GM12878 (cell line): ENCODE measurements around the gene CCNY. TPM values are rescaled to one million over a fixed set of nuclear protein-coding genes. Genes with fewer than 3 reads are reported as not detected.
A peak's percentile ranks its signal among the peaks of the same experiment; 100 is the strongest.

ENCODE experiments used
- ATAC-seq: fragments of 200-7000 bp; cut with Tn5 transposase; 3 replicates; pipeline ENCODE4 v1.9.1; 2020; ENCODE audit warnings: mild to moderate bottlenecking, moderate library complexity
- BruUV-seq: library from RNA; stranded (reverse); fragments of 400-500 nt; replicated peaks from 2 replicates; lab custom pipeline; 2021; lab: Mats Ljungman, UMichigan
- CTCF ChIA-PET: fragments of 300-600 bp; sonication (Branson Sonifier 250); formaldehyde crosslinking; extraction: SDS; loops from one replicate; lab custom pipeline; 2021; ENCODE audit warnings: inconsistent platforms; lab: Yijun Ruan, JAX
- POLR2A ChIA-PET: fragments of 350-600 bp; formaldehyde crosslinking; extraction: SDS; loops from one replicate; lab custom pipeline; 2021; ENCODE audit warnings: inconsistent platforms; lab: Charles Lee
- RAD21 ChIA-PET: fragments of 300-600 bp; sonication (Branson Sonifier 250); formaldehyde crosslinking; loops from one replicate; lab custom pipeline; 2023; ENCODE audit warnings: antibody characterized with exemption; ENCODE audit not compliant: unreplicated experiment; lab: Charles Lee
- SMC1A ChIA-PET: fragments of 300-600 bp; sonication (Branson Sonifier 250); formaldehyde crosslinking; loops from one replicate; lab custom pipeline; 2023; ENCODE audit not compliant: unreplicated experiment, uncharacterized antibody; lab: Charles Lee
- DNase-seq: peaks from one replicate; pipeline ENCODE4 v3.0.0-alpha.2; 2011; ENCODE audit warnings: low read depth, low spot score
- FAIRE-seq: peaks from 3 replicates; lab custom pipeline; 2011; peaks lifted over from hg19 to GRCh38; lab: Jason Lieb, UNC
- H2AFZ ChIP-seq: 2 replicates; pipeline ENCODE4 v1.6.0; 2011; ENCODE audit warnings: low read depth, low read length, control low read depth; ENCODE audit not compliant: control insufficient read depth
- H3K27ac ChIP-seq: 2 replicates; pipeline ENCODE4 v1.5.1; 2011; ENCODE audit warnings: control low read depth; ENCODE audit not compliant: control insufficient read depth, insufficient read depth
- H3K27me3 ChIP-seq, 2 experiments: replicated peaks in 1 of 2; 2 replicates each; pipeline versions ENCODE4 v1.6.0 to v1.6.1; 2011; ENCODE audit warnings: low read length in 1 of 2; ENCODE audit not compliant: control insufficient read depth in 2 of 2, insufficient read depth in 2 of 2
- H3K36me3 ChIP-seq, 2 experiments: 2 replicates each; pipeline ENCODE4 v1.5.1; 2011; ENCODE audit warnings: low read length in 1 of 2; ENCODE audit not compliant: control insufficient read depth in 2 of 2, insufficient read depth in 2 of 2
- H3K4me1 ChIP-seq: 2 replicates; pipeline ENCODE4 v1.6.1; 2011; ENCODE audit warnings: mild to moderate bottlenecking, low read length, moderate library complexity, mixed read lengths; ENCODE audit not compliant: control insufficient read depth, insufficient read depth
- H3K4me2 ChIP-seq: 2 replicates; pipeline ENCODE4 v1.6.0; 2011; ENCODE audit warnings: control low read depth; ENCODE audit not compliant: control insufficient read depth, insufficient read depth
- H3K4me3 ChIP-seq: fragments of 200-600 bp; sonication (generic); 2 replicates; pipeline ENCODE4 v1.5.1; 2016
- H3K79me2 ChIP-seq: 2 replicates; pipeline ENCODE4 v1.6.0; 2011; ENCODE audit warnings: low read length; ENCODE audit not compliant: control insufficient read depth, insufficient read depth
- H3K9ac ChIP-seq: 2 replicates; pipeline ENCODE4 v1.8.0; 2011; ENCODE audit warnings: low read length, control low read depth, mixed read lengths; ENCODE audit not compliant: control insufficient read depth, insufficient read depth
- H3K9me3 ChIP-seq: replicated peaks from 3 replicates; pipeline ENCODE4 v1.5.1; 2011; ENCODE audit warnings: mild to moderate bottlenecking, low read length; ENCODE audit not compliant: control insufficient read depth, insufficient read depth
- H4K20me1 ChIP-seq: 2 replicates; pipeline ENCODE4 v1.6.0; 2011; ENCODE audit not compliant: control insufficient read depth, insufficient read depth
- CREB1 ChIP-seq: IDR thresholded peaks from 2 replicates; pipeline ENCODE4 v1.6.1; 2012; ENCODE audit warnings: low read depth, mild to moderate bottlenecking, inconsistent platforms
- FOXM1 ChIP-seq: IDR thresholded peaks from 2 replicates; pipeline ENCODE4 v1.6.1; 2012; ENCODE audit warnings: low read depth, mild to moderate bottlenecking, inconsistent platforms, low read length, moderate library complexity
- MEF2A ChIP-seq: IDR thresholded peaks from 2 replicates; pipeline ENCODE4 v1.6.1; 2011; ENCODE audit warnings: low read depth, mild to moderate bottlenecking, low read length, moderate library complexity; ENCODE audit not compliant: insufficient read depth
- NBN ChIP-seq: fragments of 450-650 bp; IDR thresholded peaks from 2 replicates; pipeline ENCODE4 v1.6.1; 2016
- POLR2AphosphoS2 ChIP-seq: IDR thresholded peaks from 2 replicates; pipeline ENCODE4 v1.6.1; 2011; ENCODE audit warnings: low read depth, mild to moderate bottlenecking, low read length, improper control_type of control experiment, moderate library complexity
- RCOR1 ChIP-seq: conservative IDR thresholded peaks from 2 replicates; pipeline ENCODE4 v1.6.1; 2012; ENCODE audit warnings: low read depth, low read length, improper control_type of control experiment
- SPI1 ChIP-seq: IDR thresholded peaks from 2 replicates; pipeline ENCODE4 v1.6.1; 2011; ENCODE audit warnings: low read depth, mild to moderate bottlenecking, low read length, moderate library complexity, borderline replicate concordance; ENCODE audit not compliant: insufficient read depth
- SUZ12 ChIP-seq: fragments of 200-600 bp; sonication (generic); IDR thresholded peaks from one replicate; pipeline ENCODE4 v1.6.1; 2018; ENCODE audit warnings: antibody characterized with exemption, mild to moderate bottlenecking; ENCODE audit not compliant: unreplicated experiment
- WGBS: methylation state at CpG from one replicate; pipeline ENCODE4 v1.1.6; 2016; ENCODE audit warnings: low lambda C conversion rate; ENCODE audit not compliant: insufficient replicate concordance, insufficient coverage; ENCODE audit errors: missing lambda C conversion rate; 5-methylcytosine and 5-hydroxymethylcytosine counted together
- in situ Hi-C: fragments of 300-500 bp; cut with MboI; formaldehyde crosslinking; loops from 9 replicates; pipeline ENCODE4 v1.14.3; 2018; ENCODE audit warnings: mixed read lengths
- intact Hi-C: fragments of 100-400 bp; cut with micrococcal nuclease; formaldehyde crosslinking; loops from one replicate; pipeline ENCODE4 v1.14.2; 2022; ENCODE audit not compliant: unreplicated experiment
- polyA plus RNA-seq, 11 experiments: library from polyadenylated mRNA; depleted of rRNA in 4 of 11; unstranded in 6 of 11; stranded (reverse) in 5 of 11; fragments of >200 nt; fragmentation: Nextera tagmentation in 4 of 11; fragmentation: Illumina TruSeq in 1 of 11; extraction: Ambion mirVana in 4 of 11; extraction: Trizol in 1 of 11; gene quantifications; 1 replicate in 1 of 11; 2 replicates in 10 of 11; pipeline versions ENCODE4 v1.2.1 to v1.2.3, GENCODE V29; 2011 to 2016; ENCODE audit warnings: inconsistent platforms in 2 of 11, missing spikeins in 2 of 11, low read depth in 1 of 11
- total RNA-seq, 4 experiments: library from RNA; depleted of rRNA in 3 of 4; stranded (reverse); fragments of >200 nt in 3 of 4; fragmentation: Illumina TruSeq in 1 of 4; extraction: Trizol in 1 of 4; gene quantifications; 2 replicates each; pipeline versions ENCODE4 v1.2.1 to v1.2.3, GENCODE V29; 2013 to 2021
- TF ChIP-seq, protein P1 (sequence below): fragments of 450-650 bp; IDR thresholded peaks from 2 replicates; pipeline ENCODE4 v1.6.1; 2018; ENCODE audit warnings: borderline replicate concordance, mild to moderate bottlenecking; ENCODE audit not compliant: partially characterized antibody
- TF ChIP-seq, protein P2 (sequence below): fragments of 150-350 bp; IDR thresholded peaks from 2 replicates; pipeline ENCODE4 v1.6.1; 2014; ENCODE audit warnings: mild to moderate bottlenecking, low read depth, low read length
- TF ChIP-seq, protein P3 (sequence below): fragments of 450-650 bp; IDR thresholded peaks from 2 replicates; pipeline ENCODE4 v1.6.1; 2017; ENCODE audit warnings: mild to moderate bottlenecking

CCNY gene
- total and polyA plus RNA-seq, 10 of the 15 experiments (the other 5 are each of a cell fraction or from before 2014, with no cell fraction given) = 3.6 to 50.0 (median 26.1) TPM

DNA sequence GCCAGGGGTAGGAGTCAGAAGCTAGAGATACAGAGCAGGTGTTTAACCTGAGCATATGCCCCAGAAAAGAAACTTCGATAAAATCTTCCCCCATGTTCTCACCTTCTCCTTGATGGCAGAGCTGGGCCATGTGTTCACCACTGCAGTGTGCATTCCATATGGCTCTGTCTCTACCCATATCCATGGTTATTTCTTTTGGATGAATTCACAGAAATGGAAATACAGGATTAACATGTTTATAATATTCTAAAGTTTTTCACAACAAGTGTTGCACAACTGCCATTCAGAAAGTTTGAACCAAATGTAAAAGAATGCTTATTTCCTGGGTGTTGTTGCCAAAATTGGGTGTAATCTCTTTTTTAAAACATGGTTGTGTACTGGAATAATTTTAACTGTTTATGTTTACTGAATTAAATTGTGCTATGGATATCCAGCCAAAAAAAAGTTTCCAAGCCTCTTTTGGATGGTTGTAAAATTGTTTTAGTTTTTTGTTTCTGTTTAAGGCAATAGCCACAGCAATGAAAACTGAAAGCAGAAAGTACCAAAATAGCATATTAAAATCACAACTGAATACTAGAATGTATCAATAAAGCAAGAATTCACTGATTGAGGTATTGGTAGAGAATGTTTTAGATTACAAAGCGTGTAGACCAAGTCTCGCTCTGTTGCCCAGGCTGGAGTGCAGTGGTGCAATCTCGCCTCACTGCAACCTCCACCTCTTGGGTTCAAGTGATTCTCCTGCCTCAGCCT lies 19.9 kb upstream of the CCNY start:
- TF ChIP-seq SUZ12 (no peak), MEF2A (peak; percentile 49; the same call in 1 of the 2 replicates)
- TF ChIP-seq, protein P1, sequence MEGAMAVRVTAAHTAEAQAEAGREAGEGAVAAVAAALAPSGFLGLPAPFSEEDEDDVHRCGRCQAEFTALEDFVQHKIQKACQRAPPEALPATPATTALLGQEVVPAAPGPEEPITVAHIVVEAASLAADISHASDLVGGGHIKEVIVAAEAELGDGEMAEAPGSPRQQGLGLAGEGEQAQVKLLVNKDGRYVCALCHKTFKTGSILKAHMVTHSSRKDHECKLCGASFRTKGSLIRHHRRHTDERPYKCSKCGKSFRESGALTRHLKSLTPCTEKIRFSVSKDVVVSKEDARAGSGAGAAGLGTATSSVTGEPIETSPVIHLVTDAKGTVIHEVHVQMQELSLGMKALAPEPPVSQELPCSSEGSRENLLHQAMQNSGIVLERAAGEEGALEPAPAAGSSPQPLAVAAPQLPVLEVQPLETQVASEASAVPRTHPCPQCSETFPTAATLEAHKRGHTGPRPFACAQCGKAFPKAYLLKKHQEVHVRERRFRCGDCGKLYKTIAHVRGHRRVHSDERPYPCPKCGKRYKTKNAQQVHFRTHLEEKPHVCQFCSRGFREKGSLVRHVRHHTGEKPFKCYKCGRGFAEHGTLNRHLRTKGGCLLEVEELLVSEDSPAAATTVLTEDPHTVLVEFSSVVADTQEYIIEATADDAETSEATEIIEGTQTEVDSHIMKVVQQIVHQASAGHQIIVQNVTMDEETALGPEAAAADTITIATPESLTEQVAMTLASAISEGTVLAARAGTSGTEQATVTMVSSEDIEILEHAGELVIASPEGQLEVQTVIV = no peak
- H3K27ac ChIP-seq = no peak overlapping the region; the same call in none of the 2 replicates
- 66% methylated on average over 4 of the region's 4 CpGs for WGBS
- in situ Hi-C loops = no loop called here
- H4K20me1 ChIP-seq = no peaks in the 10 kb centered on the region
- no peaks in the 10 kb centered on the region for H3K27me3 ChIP-seq
- DNase-seq (no peak), ATAC-seq (peak; percentile 62), FAIRE-seq (peak; percentile 65)
- 0 out of 2 replicates have a peak overlapping the region, but pooled peaks have one; percentile 7 for H3K4me3 ChIP-seq
- ChIA-PET CTCF (no interaction called here), SMC1A (no interaction called here), POLR2A (no interaction called here), RAD21 (no interaction called here)
- peak overlapping the region; percentile 59 for H3K4me2 ChIP-seq
- H3K9ac ChIP-seq = no peak overlapping the region
- no peak overlapping the region for H2AFZ ChIP-seq
- H3K4me1 ChIP-seq = peaks cover 10% of the 10 kb centered on the region
- no peaks in the 10 kb centered on the region for H3K36me3 ChIP-seq
- intact Hi-C loops = no loop called here
- no peaks in the 10 kb centered on the region; the same call in 2 of the 3 replicates for H3K9me3 ChIP-seq
- H3K79me2 ChIP-seq = no peaks in the 10 kb centered on the region
- no TSS peak for BruUV-seq

DNA sequence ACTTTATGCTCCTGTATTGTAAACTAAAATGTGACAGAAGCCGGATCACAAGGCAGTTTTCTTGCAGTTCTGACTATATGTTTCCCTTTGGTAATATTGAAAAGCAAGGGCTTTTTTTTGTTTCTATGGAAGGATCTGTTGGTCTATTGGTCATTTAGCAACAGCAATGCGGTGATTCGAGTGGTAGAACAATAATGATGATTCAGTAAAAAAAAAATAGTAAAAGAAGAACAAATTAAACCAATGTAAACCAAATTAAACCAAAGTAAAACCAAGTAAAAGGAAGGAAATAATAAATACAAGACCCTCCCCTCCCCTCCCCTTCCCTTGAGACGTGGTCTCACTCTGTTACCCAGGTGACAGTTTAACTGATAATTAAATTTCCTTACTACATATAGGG lies 17.8 kb upstream of the CCNY start:
- intact Hi-C loops (no loop called here), in situ Hi-C loops (no loop called here)
- no peak overlapping the region for H3K27ac ChIP-seq
- H3K9me3 ChIP-seq = no peaks in the 10 kb centered on the region; the same call in 2 of the 3 replicates
- no peak for DNase-seq
- 93% methylated on average over 4 of the region's 4 CpGs for WGBS
- SMC1A ChIA-PET = no interaction called here
- no peak overlapping the region for H2AFZ ChIP-seq
- H3K4me1 ChIP-seq = peaks cover 10% of the 10 kb centered on the region
- POLR2A ChIA-PET = no interaction called here
- H3K4me3 ChIP-seq = no peak overlapping the region
- no peak for FAIRE-seq
- H3K9ac ChIP-seq = no peak overlapping the region
- no peak for ATAC-seq
- no peaks in the 10 kb centered on the region for H4K20me1 ChIP-seq
- no peak overlapping the region for H3K4me2 ChIP-seq
- H3K27me3 ChIP-seq = no peaks in the 10 kb centered on the region
- no peaks in the 10 kb centered on the region for H3K36me3 ChIP-seq
- no peaks in the 10 kb centered on the region for H3K79me2 ChIP-seq
- CTCF ChIA-PET = no interaction called here
- no TSS peak for BruUV-seq
- RAD21 ChIA-PET = no interaction called here
- TF ChIP-seq CREB1 (no peak), POLR2AphosphoS2 (no peak), SPI1 (no peak), NBN (no peak), RCOR1 (no peak), FOXM1 (no peak)
- TF ChIP-seq, protein P2, sequence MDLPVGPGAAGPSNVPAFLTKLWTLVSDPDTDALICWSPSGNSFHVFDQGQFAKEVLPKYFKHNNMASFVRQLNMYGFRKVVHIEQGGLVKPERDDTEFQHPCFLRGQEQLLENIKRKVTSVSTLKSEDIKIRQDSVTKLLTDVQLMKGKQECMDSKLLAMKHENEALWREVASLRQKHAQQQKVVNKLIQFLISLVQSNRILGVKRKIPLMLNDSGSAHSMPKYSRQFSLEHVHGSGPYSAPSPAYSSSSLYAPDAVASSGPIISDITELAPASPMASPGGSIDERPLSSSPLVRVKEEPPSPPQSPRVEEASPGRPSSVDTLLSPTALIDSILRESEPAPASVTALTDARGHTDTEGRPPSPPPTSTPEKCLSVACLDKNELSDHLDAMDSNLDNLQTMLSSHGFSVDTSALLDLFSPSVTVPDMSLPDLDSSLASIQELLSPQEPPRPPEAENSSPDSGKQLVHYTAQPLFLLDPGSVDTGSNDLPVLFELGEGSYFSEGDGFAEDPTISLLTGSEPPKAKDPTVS = no peak
- TF ChIP-seq, protein P3, sequence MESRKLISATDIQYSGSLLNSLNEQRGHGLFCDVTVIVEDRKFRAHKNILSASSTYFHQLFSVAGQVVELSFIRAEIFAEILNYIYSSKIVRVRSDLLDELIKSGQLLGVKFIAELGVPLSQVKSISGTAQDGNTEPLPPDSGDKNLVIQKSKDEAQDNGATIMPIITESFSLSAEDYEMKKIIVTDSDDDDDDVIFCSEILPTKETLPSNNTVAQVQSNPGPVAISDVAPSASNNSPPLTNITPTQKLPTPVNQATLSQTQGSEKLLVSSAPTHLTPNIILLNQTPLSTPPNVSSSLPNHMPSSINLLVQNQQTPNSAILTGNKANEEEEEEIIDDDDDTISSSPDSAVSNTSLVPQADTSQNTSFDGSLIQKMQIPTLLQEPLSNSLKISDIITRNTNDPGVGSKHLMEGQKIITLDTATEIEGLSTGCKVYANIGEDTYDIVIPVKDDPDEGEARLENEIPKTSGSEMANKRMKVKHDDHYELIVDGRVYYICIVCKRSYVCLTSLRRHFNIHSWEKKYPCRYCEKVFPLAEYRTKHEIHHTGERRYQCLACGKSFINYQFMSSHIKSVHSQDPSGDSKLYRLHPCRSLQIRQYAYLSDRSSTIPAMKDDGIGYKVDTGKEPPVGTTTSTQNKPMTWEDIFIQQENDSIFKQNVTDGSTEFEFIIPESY = no peak
